Measurements from ENCODE around the gene HARS2. TPM values are rescaled to one million over a fixed set of nuclear protein-coding genes. Genes with fewer than 3 reads are reported as not detected.

The HARS2 gene
- total RNA-seq, 1 experiment from 2014 or later = 20.5 TPM

- no peak overlapping the region for H3K27ac ChIP-seq (ENCODE audit: insufficient read length, low read depth, low read length)
- TF ChIP-seq CTCF (conservative IDR thresholded peaks at IDR 0.05) = no peak
- no peak overlapping the region for H2BK120ac ChIP-seq (ENCODE audit: low read depth, low read length, poor library complexity, severe bottlenecking)
- H3K23me2 ChIP-seq (ENCODE audit: insufficient read length, low read depth, low read length, poor library complexity, severe bottlenecking) = no peaks in the 10 kb centered on the region
- no peak overlapping the region for H4K91ac ChIP-seq (ENCODE audit: insufficient read length, low read depth, low read length)
- H3K79me1 ChIP-seq (ENCODE audit: insufficient read depth, low read depth, low read length, poor library complexity, severe bottlenecking) = no peaks in the 10 kb centered on the region
- no peak overlapping the region for H2BK15ac ChIP-seq (ENCODE audit: low read depth, low read length)
- no peak overlapping the region for H2BK20ac ChIP-seq (ENCODE audit: low read depth, low read length, poor library complexity, severe bottlenecking)
- H3T11ph ChIP-seq (ENCODE audit: low read length) = no peak overlapping the region
- no peak overlapping the region for H3K56ac ChIP-seq (ENCODE audit: insufficient read length, low read depth, low read length)
- no peaks in the 10 kb centered on the region for H3K4me1 Mint-ChIP-seq
- H3K4ac ChIP-seq (ENCODE audit: low read depth, low read length) = no peak overlapping the region
- H3K9me3 Mint-ChIP-seq = no peaks in the 10 kb centered on the region
- H3K23ac ChIP-seq (ENCODE audit: insufficient read length, low read depth, low read length) = no peak overlapping the region
- no peak overlapping the region for H3K27ac Mint-ChIP-seq
- H2BK5ac ChIP-seq (ENCODE audit: insufficient read length, low read length) = no peak overlapping the region
- H3K36me3 Mint-ChIP-seq (ENCODE audit: insufficient read depth in 1 of 3, low read depth in 3 of 3) = peaks cover 10 to 86% (median 37%) of the 10 kb centered on the region in 3 experiments
- no peak overlapping the region for H3K9ac ChIP-seq (ENCODE audit: extremely low read depth, insufficient read length, low read length)
- no peak for DNase-seq
- WGBS (ENCODE audit: extremely low coverage, insufficient read length, low lambda C conversion rate) = no CpG with 5 or more reads among the region's 3 CpGs
- no peaks in the 10 kb centered on the region for H3K4me1 ChIP-seq (ENCODE audit: insufficient read depth, low read length)
- H3K4me3 Mint-ChIP-seq = no peak overlapping the region
- no peak overlapping the region for H3K14ac ChIP-seq (ENCODE audit: insufficient read depth, low read length)
- H4K20me1 ChIP-seq (ENCODE audit: control insufficient read depth, insufficient read depth, insufficient read length) = no peaks in the 10 kb centered on the region
- H3K79me2 ChIP-seq (ENCODE audit: insufficient read depth, low read length) = no peaks in the 10 kb centered on the region
- no peak overlapping the region for H2AK5ac ChIP-seq (ENCODE audit: insufficient read length, low read length)
- no peaks in the 10 kb centered on the region for H3K27me3 Mint-ChIP-seq (ENCODE audit: low read depth)
- no peak overlapping the region for H2AFZ ChIP-seq (ENCODE audit: low read length)
- H2BK12ac ChIP-seq (ENCODE audit: insufficient read length, low read depth, low read length) = no peak overlapping the region
- H4K5ac ChIP-seq (ENCODE audit: insufficient read length, low read depth, low read length) = no peak overlapping the region
- no peak overlapping the region for H3K4me2 ChIP-seq (ENCODE audit: insufficient read depth, insufficient read length, low read length)
- H3K18ac ChIP-seq (ENCODE audit: insufficient read length, low read depth, low read length) = no peak overlapping the region
- no peaks in the 10 kb centered on the region for H3K9me3 ChIP-seq (ENCODE audit: control insufficient read depth, low read depth, low read length)
- H4K8ac ChIP-seq (replicated peaks; ENCODE audit: insufficient read length, low read depth, low read length) = no peak overlapping the region
- H3K27me3 ChIP-seq (ENCODE audit: insufficient read depth, low read length) = no peaks in the 10 kb centered on the region
Measured at GRCh38 chr5:140677947-140678346, 13.3 kb upstream of the HARS2 start.

Data from H9 (cell line).